ENCODE measurements around the gene MYL12B.

Gene MYL12B

GRCh38 chr18:3261373-3262233 is at the start of gene MYL12B:
Gene MYL12B (plus strand): TSS chr18:3262133. CDS start chr18:3272899, 10,766 bp downstream.
- Mint-ChIP-seq H3K9me3 (no peaks in the 10 kb centered on the region), H3K36me3 (ENCODE audit: low read depth) (peaks cover 27% of the 10 kb centered on the region), H3K4me3 (peak within 1 kb of the TSS; percentile 88 to 99 (median 98)), H3K27me3 (ENCODE audit: low read depth) (no peaks in the 10 kb centered on the region), H3K27ac (peak within 1 kb of the TSS; percentile 100), H3K4me1 (peaks cover 54% of the 10 kb centered on the region)
- no peak for TF ChIP-seq CTCF (IDR thresholded peaks at IDR 0.05; ENCODE audit: unreplicated experiment in 3 of 3)

GRCh38 chr18:3212657-3213056 is 49.3 kb upstream of the MYL12B start:
- Mint-ChIP-seq H3K27ac (peak overlapping the region; percentile 45 to 50 (median 50)), H3K36me3 (ENCODE audit: low read depth) (no peaks in the 10 kb centered on the region), H3K9me3 (no peaks in the 10 kb centered on the region), H3K4me1 (peaks cover 62% of the 10 kb centered on the region), H3K27me3 (ENCODE audit: low read depth) (no peaks in the 10 kb centered on the region), H3K4me3 (peak overlapping the region in 1 of 3 experiments; percentile 51)
- no peak for TF ChIP-seq CTCF (IDR thresholded peaks at IDR 0.05; ENCODE audit: unreplicated experiment in 3 of 3)

GRCh38 chr18:3213300-3214059 is 48.5 kb upstream of the MYL12B start:
- Mint-ChIP-seq H3K4me1 (peaks cover 70% of the 10 kb centered on the region), H3K9me3 (no peaks in the 10 kb centered on the region), H3K36me3 (ENCODE audit: low read depth) (no peaks in the 10 kb centered on the region), H3K27ac (peak overlapping the region in 2 of 3 experiments; percentile 45 to 50), H3K4me3 (peak overlapping the region in 1 of 3 experiments; percentile 51), H3K27me3 (ENCODE audit: low read depth) (no peaks in the 10 kb centered on the region)
- no peak for TF ChIP-seq CTCF (IDR thresholded peaks at IDR 0.05; ENCODE audit: unreplicated experiment in 3 of 3)

GRCh38 chr18:3214855-3215637 is 46.9 kb upstream of the MYL12B start:
- H3K9me3 Mint-ChIP-seq: no peaks in the 10 kb centered on the region
- peaks cover 82% of the 10 kb centered on the region for H3K4me1 Mint-ChIP-seq
- no peaks in the 10 kb centered on the region for H3K27me3 Mint-ChIP-seq (ENCODE audit: low read depth)
- no peak overlapping the region for H3K4me3 Mint-ChIP-seq
- TF ChIP-seq CTCF (IDR thresholded peaks at IDR 0.05; ENCODE audit: unreplicated experiment in 3 of 3): no peak
- no peak overlapping the region for H3K27ac Mint-ChIP-seq
- H3K36me3 Mint-ChIP-seq (ENCODE audit: low read depth): no peaks in the 10 kb centered on the region

GRCh38 chr18:3216987-3217386 is 44.9 kb upstream of the MYL12B start:
- no peaks in the 10 kb centered on the region for H3K27me3 Mint-ChIP-seq (ENCODE audit: low read depth)
- H3K4me1 Mint-ChIP-seq: peaks cover 69% of the 10 kb centered on the region
- peak overlapping the region in 2 of 3 experiments; percentile 63 to 75 for H3K4me3 Mint-ChIP-seq
- H3K27ac Mint-ChIP-seq: peak overlapping the region; percentile 38 to 75 (median 52)
- TF ChIP-seq CTCF (IDR thresholded peaks at IDR 0.05; ENCODE audit: unreplicated experiment in 3 of 3): no peak
- H3K36me3 Mint-ChIP-seq (ENCODE audit: low read depth): no peaks in the 10 kb centered on the region
- no peaks in the 10 kb centered on the region for H3K9me3 Mint-ChIP-seq

Measured in nephron (organoid).